Fibroblast of mammary gland (primary cell): Measurements from ENCODE around the gene SRGAP3.
A peak's percentile ranks its signal among the peaks of the same experiment; 100 is the strongest.

ENCODE experiments used
- DNase-seq: peaks from one replicate; pipeline ENCODE4 v3.0.0-alpha.2; 2010; ENCODE audit warnings: low read depth
- H3K4me3 ChIP-seq: 2 replicates; pipeline ENCODE4 v1.5.1; 2011; ENCODE audit warnings: low read depth, mild to moderate bottlenecking, low read length, moderate library complexity; ENCODE audit not compliant: control insufficient read depth
- TF ChIP-seq, protein P1 (sequence below): conservative IDR thresholded peaks from 2 replicates; pipeline ENCODE4 v1.5.1; 2011; ENCODE audit warnings: low read depth, low read length, inconsistent platforms; ENCODE audit not compliant: control insufficient read depth, insufficient read depth

The SRGAP3 gene

DNA sequence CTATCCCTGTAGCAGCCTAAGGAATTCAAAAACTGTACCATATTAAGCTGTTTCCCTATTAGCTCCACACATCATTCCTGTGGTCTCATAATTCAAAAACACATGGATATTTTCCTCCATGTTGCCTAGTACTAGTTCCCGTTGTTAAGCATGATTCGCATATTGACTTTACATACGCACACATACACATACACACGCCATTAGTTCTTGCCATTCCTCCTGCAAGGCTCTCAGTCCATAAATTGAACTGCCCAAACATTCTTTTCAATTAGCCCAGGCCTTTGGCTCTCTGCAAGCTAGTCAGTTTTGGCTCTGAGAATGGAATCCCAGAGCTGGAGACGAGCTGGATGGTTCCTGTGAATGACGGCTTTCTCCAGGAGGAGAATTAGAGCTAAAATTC lies 229.0 kb downstream of the SRGAP3 start:
- TF ChIP-seq, protein P1, sequence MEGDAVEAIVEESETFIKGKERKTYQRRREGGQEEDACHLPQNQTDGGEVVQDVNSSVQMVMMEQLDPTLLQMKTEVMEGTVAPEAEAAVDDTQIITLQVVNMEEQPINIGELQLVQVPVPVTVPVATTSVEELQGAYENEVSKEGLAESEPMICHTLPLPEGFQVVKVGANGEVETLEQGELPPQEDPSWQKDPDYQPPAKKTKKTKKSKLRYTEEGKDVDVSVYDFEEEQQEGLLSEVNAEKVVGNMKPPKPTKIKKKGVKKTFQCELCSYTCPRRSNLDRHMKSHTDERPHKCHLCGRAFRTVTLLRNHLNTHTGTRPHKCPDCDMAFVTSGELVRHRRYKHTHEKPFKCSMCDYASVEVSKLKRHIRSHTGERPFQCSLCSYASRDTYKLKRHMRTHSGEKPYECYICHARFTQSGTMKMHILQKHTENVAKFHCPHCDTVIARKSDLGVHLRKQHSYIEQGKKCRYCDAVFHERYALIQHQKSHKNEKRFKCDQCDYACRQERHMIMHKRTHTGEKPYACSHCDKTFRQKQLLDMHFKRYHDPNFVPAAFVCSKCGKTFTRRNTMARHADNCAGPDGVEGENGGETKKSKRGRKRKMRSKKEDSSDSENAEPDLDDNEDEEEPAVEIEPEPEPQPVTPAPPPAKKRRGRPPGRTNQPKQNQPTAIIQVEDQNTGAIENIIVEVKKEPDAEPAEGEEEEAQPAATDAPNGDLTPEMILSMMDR: no peak
- H3K4me3 ChIP-seq: no peak overlapping the region
- DNase-seq: no peak

- TF ChIP-seq, protein P1: no peak
- H3K4me3 ChIP-seq: no peak overlapping the region
- no peak for DNase-seq
Measured at GRCh38 chr3:9019259-9019961, 230.0 kb downstream of the SRGAP3 start.

- no peak for DNase-seq
- TF ChIP-seq, protein P1: no peak
- no peak overlapping the region for H3K4me3 ChIP-seq
Measured at GRCh38 chr3:9015250-9015649, 234.2 kb downstream of the SRGAP3 start.

DNA sequence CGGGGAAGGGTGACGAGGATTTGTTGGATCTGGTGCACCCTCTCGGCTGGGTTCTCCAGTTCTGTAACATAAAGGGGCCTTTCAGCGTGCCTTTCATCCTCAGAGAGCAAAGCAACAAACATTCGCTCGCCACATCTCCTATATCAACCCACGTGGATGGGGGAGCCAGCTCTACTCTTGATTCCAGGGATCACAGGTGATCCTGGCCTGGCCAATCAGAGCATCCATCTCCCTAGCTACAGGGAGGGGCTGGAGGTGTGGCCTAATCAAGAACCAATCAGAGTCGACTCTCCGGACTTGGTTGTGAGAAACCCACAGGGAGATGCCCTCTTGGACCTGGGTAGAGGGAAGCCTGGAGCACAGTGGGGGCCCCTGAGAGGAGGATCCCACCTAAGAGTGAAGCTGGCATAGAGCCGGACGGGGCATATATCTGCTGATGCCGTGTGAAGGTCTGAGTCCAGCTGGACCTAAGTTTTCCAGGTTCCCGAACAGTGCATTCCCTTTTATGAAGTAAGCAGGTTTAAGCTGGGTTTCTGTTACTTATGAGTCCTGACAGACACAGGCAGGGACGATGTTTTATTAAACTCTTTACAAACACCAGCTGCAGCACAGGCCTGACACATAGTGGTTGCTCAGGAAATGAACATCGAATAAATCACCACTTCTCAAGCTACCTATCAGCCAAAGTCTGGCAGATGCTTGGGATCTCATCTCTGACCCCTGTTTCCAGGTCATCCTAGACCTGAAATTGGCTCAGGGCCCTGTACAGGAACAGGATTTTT lies 235.5 kb downstream of the SRGAP3 start:
- TF ChIP-seq, protein P1: peak; percentile 28
- peak; percentile 55 for DNase-seq
- H3K4me3 ChIP-seq: no peak overlapping the region

GRCh38 chr3:9012521-9012920 lies 236.9 kb downstream of the SRGAP3 start:
- TF ChIP-seq, protein P1: no peak
- no peak for DNase-seq
- H3K4me3 ChIP-seq: no peak overlapping the region

DNA sequence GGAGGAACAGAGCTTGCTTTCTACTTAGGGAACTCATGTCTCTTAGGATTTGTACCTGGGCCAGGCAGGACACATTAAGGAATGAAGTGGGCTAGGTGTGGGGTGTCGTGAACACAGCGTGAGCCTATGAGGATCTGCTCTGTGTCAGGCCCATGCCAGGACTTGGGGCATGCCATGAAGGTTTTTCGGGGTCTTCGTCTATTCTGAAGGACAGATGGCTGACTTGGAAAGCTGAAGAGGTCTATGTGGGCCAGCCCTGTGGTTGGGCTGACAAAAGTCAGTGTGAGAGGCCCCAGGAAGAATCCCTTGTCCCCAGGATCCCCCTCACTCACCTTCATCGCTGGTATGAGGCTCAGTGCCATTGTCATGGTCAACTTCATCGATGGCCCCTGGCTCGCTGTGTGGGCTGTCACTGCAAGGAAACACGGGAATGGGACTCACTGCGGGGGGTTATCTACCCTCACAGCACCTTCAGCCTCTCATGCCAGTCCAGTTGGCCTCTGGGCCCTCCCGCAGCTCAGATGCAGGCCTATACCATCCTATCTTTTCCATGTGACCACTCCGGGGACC lies 239.4 kb downstream of the SRGAP3 start:
- H3K4me3 ChIP-seq: no peak overlapping the region
- TF ChIP-seq, protein P1: no peak
- no peak for DNase-seq
